Lower leg skin (tissue), 4 donors: Measurements from ENCODE around the gene TRAF2. TPM values are rescaled to one million over a fixed set of nuclear protein-coding genes. Genes with fewer than 3 reads are reported as not detected.
"Not testable (repeated sequence)": the region's sequence is repeated elsewhere in the genome, so short reads cannot be mapped to it uniquely, and the experiment has no call there.

Experiments used
- DNase-seq, 2 donors: peaks; one replicate each; pipeline ENCODE4 v3.0.0-alpha.2; 2019; ENCODE audit warnings: low spot score in 2 of 2
- H3K4me3 ChIP-seq: fragments of 200-600 bp; sonication (generic); 2 replicates; pipeline ENCODE4 v1.5.1; 2017; ENCODE audit warnings: mild to moderate bottlenecking, low read depth; ENCODE audit not compliant: poor library complexity, severe bottlenecking
- POLR2A ChIP-seq, 2 donors: fragments of 450-650 bp; IDR thresholded peaks; one replicate each; pipeline ENCODE4 v1.6.1; 2016 to 2017; ENCODE audit warnings: antibody characterized with exemption in 2 of 2, mild to moderate bottlenecking in 1 of 2, moderate library complexity in 1 of 2
- WGBS, 2 donors: methylation state at CpG; one replicate each; pipeline ENCODE4 v1.1.5; 2018; 5-methylcytosine and 5-hydroxymethylcytosine counted together
- intact Hi-C: fragments of 100-400 bp; cut with DNase I; formaldehyde crosslinking; loops from one replicate; pipeline ENCODE4 v1.15.0; 2023; ENCODE audit warnings: low total_unique reads
- total RNA-seq, 4 donors: library from RNA; depleted of rRNA; stranded (reverse); fragments of >200 nt; gene quantifications; one replicate each; pipeline ENCODE4 v1.1.0, GENCODE V29; 2016
- TF ChIP-seq, protein P1 (sequence below), 3 donors: fragments of 450-650 bp; IDR thresholded peaks; one replicate each; pipeline ENCODE4 v1.5.1; 2016; ENCODE audit warnings: antibody characterized with exemption in 3 of 3, mild to moderate bottlenecking in 3 of 3, moderate library complexity in 2 of 3

TRAF2 gene
- total RNA-seq, 4 donors from 2014 or later, result 13.2 to 16.7 (median 15.8) TPM

- 62 to 72% methylated on average over 20 to 29 of the region's 32 CpGs for WGBS, 2 donors
- intact Hi-C loops, result no loop called here
- DNase-seq, result no peak
- TF ChIP-seq POLR2A (IDR thresholded peaks at IDR 0.05), result no peak
- TF ChIP-seq, protein P1, sequence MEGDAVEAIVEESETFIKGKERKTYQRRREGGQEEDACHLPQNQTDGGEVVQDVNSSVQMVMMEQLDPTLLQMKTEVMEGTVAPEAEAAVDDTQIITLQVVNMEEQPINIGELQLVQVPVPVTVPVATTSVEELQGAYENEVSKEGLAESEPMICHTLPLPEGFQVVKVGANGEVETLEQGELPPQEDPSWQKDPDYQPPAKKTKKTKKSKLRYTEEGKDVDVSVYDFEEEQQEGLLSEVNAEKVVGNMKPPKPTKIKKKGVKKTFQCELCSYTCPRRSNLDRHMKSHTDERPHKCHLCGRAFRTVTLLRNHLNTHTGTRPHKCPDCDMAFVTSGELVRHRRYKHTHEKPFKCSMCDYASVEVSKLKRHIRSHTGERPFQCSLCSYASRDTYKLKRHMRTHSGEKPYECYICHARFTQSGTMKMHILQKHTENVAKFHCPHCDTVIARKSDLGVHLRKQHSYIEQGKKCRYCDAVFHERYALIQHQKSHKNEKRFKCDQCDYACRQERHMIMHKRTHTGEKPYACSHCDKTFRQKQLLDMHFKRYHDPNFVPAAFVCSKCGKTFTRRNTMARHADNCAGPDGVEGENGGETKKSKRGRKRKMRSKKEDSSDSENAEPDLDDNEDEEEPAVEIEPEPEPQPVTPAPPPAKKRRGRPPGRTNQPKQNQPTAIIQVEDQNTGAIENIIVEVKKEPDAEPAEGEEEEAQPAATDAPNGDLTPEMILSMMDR (IDR thresholded peaks at IDR 0.05), result no peak
- H3K4me3 ChIP-seq, result no peak overlapping the region
These were observed 46.0 kb upstream of the TRAF2 start for GRCh38 chr9:136840140-136840876.

DNA sequence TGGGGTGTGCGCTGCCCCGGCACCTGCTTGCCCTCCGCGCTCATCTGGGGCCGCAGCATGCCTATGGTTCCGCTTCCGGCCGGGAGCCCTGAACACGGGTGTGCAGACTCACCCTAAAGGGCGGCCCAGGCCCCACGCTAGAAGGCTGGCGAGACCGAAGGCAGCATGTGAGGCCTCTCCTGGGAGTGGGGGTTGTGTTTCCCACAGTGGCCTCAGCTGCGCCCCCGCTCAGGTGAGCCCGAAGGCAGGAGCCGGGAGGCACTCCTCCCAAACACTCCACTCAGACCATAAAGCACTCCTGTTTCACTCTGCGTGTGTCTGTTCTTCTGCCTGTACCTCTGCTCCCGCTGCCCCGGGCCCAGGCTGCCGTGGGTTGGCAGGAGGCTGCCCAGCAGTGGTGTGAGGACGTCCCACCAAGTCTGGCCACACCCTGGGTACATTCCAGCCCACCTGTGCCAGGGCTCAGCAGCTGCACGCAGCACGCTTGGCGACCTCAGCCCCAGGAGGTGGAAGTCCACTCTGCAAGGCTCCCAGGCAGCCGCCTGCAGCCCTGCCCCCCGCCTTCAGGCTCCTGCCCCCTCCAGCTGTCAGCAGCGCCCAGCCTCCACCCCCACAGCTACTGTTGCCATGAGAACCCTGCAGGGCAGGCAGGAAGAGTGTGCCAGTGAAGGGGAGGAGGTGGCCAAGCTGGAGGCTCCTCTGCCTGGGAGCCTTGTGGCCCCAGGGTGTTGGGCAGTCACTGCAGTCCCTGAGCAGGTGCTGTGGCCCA is 45.3 kb upstream of the TRAF2 start:
- WGBS, 2 donors, result 42 to 67% methylated on average over 15 to 28 of the region's 28 CpGs
- no peak for DNase-seq
- no peak overlapping the region for H3K4me3 ChIP-seq
- intact Hi-C loops, result no loop called here
- TF ChIP-seq POLR2A (IDR thresholded peaks at IDR 0.05), result no peak
- TF ChIP-seq, protein P1 (IDR thresholded peaks at IDR 0.05), result no peak

GRCh38 chr9:136841646-136842379 is 44.5 kb upstream of the TRAF2 start:
- DNase-seq, H3K4me3 ChIP-seq, intact Hi-C loops: not testable (repeated sequence)
- 38 to 40% methylated on average over 14 to 16 of the region's 16 CpGs for WGBS, 2 donors

- WGBS, 2 donors, result 0 to 5% methylated on average over 7 to 25 of the region's 27 CpGs
- H3K4me3 ChIP-seq, result peak within 1 kb of the TSS; percentile 13
- intact Hi-C loops, result not testable (repeated sequence)
- peak in 1 of 2 donors; percentile 95 for DNase-seq
- TF ChIP-seq, protein P1 (IDR thresholded peaks at IDR 0.05), result peak in 1 of 3 donors; percentile 11
These were observed 43.9 kb upstream of the TRAF2 start, which contains the start of gene AJM1 for GRCh38 chr9:136842380-136842948. TSS of gene AJM1 (plus strand) at chr9:136842478. CDS start at chr9:136844415, 1,937 bp downstream.

GRCh38 chr9:136843159-136843800 is 43.0 kb upstream of the TRAF2 start:
- intact Hi-C loops, DNase-seq, H3K4me3 ChIP-seq: not testable (repeated sequence)
- WGBS, 2 donors, result 7 to 9% methylated on average over 9 to 20 of the region's 21 CpGs
